ENCODE data around the gene OR2A14. TPM values are rescaled to one million over a fixed set of nuclear protein-coding genes. Genes with fewer than 3 reads are reported as not detected.
"Not testable (repeated sequence)": the region's sequence is repeated elsewhere in the genome, so short reads cannot be mapped to it uniquely, and the experiment has no call there.

Gene OR2A14
- total RNA-seq, 2 donors from 2014 or later, result not detected

- no peak for TF ChIP-seq CTCF (IDR thresholded peaks at IDR 0.05)
- Histone ChIP-seq H3K27me3 (no peaks in the 10 kb centered on the region), H3K4me3 (no peak overlapping the region), H3K36me3 (no peaks in the 10 kb centered on the region), H3K4me1 (no peaks in the 10 kb centered on the region), H3K9me3 (no peaks in the 10 kb centered on the region), H3K27ac (no peak overlapping the region)
- no peak for DNase-seq (ENCODE audit: low spot score)
Observed at GRCh38 chr7:144113651-144114050, 9.3 kb upstream of the OR2A14 start.

GRCh38 chr7:144118341-144118740 lies 4.6 kb upstream of the OR2A14 start:
- Histone ChIP-seq H3K9me3 (no peaks in the 10 kb centered on the region), H3K27me3 (no peaks in the 10 kb centered on the region)
- DNase-seq (ENCODE audit: low spot score), result no peak

GRCh38 chr7:144127714-144128334 lies 4.8 kb downstream of the OR2A14 start:
- Histone ChIP-seq H3K36me3 (no peaks in the 10 kb centered on the region), H3K4me1 (no peaks in the 10 kb centered on the region), H3K4me3 (no peak overlapping the region), H3K27ac (no peak overlapping the region), H3K9me3 (no peaks in the 10 kb centered on the region), H3K27me3 (no peaks in the 10 kb centered on the region)
- peak; percentile 89 for DNase-seq (ENCODE audit: low spot score)
- peak; percentile 32 to 78 for TF ChIP-seq CTCF (IDR thresholded peaks at IDR 0.05)

More at GRCh38 chr7:144118341-144118740, 4.6 kb upstream of the OR2A14 start:
- Histone ChIP-seq H3K4me3 (no peak overlapping the region), H3K27ac (no peak overlapping the region), H3K36me3 (no peaks in the 10 kb centered on the region), H3K4me1 (no peaks in the 10 kb centered on the region)
- no peak for TF ChIP-seq CTCF (IDR thresholded peaks at IDR 0.05)

- H3K36me3 ChIP-seq; H3K27ac ChIP-seq; H3K27me3 ChIP-seq; H3K4me1 ChIP-seq; DNase-seq (ENCODE audit: low spot score); H3K4me3 ChIP-seq; H3K9me3 ChIP-seq: not testable (repeated sequence)
Observed at GRCh38 chr7:144129601-144130000, 6.6 kb downstream of the OR2A14 start.

GRCh38 chr7:144130730-144131129 lies 7.8 kb downstream of the OR2A14 start:
- TF ChIP-seq CTCF (IDR thresholded peaks at IDR 0.05), result no peak

GRCh38 chr7:144132262-144132661 lies 9.3 kb downstream of the OR2A14 start:
- H3K36me3 ChIP-seq, result no peaks in the 10 kb centered on the region
- no peak for DNase-seq (ENCODE audit: low spot score)
- no peak for TF ChIP-seq CTCF (IDR thresholded peaks at IDR 0.05)
- H3K9me3 ChIP-seq, result no peaks in the 10 kb centered on the region
- H3K4me3 ChIP-seq, result no peak overlapping the region
- no peaks in the 10 kb centered on the region for H3K4me1 ChIP-seq
- H3K27ac ChIP-seq, result no peak overlapping the region
- no peaks in the 10 kb centered on the region for H3K27me3 ChIP-seq

More at GRCh38 chr7:144130730-144131129, 7.8 kb downstream of the OR2A14 start:
- DNase-seq (ENCODE audit: low spot score), result no peak
- H3K4me3 ChIP-seq, result no peak overlapping the region
- H3K4me1 ChIP-seq, result no peaks in the 10 kb centered on the region
- H3K27me3 ChIP-seq, result no peaks in the 10 kb centered on the region
- no peak overlapping the region for H3K27ac ChIP-seq
- H3K36me3 ChIP-seq, result no peaks in the 10 kb centered on the region
- no peaks in the 10 kb centered on the region for H3K9me3 ChIP-seq
